Measurements from ENCODE around the gene TOMM6.
A peak's percentile ranks its signal among the peaks of the same experiment; 100 is the strongest.

DNA sequence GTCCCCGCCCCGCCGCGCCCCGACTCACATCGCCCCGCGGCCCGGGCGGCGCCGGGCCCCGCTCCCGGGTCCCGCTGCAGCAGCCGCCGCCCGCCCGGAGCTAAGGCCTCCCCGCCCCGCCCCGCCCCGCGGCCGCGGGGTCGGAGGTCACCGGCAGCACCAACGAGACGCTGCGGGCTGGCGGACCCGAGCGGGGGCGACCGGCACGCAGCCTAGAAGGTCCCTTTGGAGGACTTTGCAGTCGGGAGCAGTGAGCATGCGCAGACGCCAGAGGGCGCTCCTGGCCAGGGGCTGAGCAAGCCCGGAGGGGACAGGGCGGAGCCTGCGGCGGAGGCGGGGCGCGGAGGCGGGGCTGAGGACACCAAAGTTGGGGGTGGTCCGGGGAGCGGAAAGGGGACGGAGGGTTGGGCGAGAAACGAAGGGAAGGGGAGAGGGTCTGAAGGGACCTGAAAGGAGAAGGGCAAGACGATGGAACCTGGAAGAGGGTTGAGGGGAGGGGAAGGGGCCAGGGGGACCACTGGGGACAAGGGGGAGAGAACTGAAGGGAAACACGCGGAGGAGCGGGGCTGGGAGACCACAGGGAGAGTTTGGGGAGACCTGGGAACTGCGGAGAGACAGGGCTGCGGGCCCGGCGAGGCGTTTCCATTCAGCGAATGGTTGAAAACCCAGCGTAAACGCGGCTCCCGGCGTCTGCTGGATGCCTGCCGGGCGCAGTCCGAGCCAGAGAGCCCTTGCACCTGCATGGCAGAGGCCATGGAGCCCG, 7.5 kb upstream of the TOMM6 start, which contains the start of gene FRS3:
- TF ChIP-seq CTCF (IDR thresholded peaks at IDR 0.05) (peak; percentile 86), YY1 (IDR thresholded peaks at IDR 0.05; ENCODE audit: low read depth) (no peak), EP300 (IDR thresholded peaks at IDR 0.05; ENCODE audit: borderline replicate concordance in 1 of 2, low read depth in 1 of 2, low read length in 1 of 2) (peak in 1 of 2 experiments; percentile 8; a peak in 2 of 4 replicates), FOSL2 (IDR thresholded peaks at IDR 0.05; ENCODE audit: borderline replicate concordance, low read depth) (no peak), RCOR1 (IDR thresholded peaks at IDR 0.05; ENCODE audit: low read length) (peak; percentile 75), GATA2 (CRISPR knock-in tag; IDR thresholded peaks at IDR 0.05) (no peak), JUND (IDR thresholded peaks at IDR 0.05) (no peak), POLR2AphosphoS5 (IDR thresholded peaks at IDR 0.05; ENCODE audit: low read depth, low read length) (no peak; the same call in 1 of the 2 replicates), FOXM1 (IDR thresholded peaks at IDR 0.05; ENCODE audit: low read depth) (no peak), TCF12 (IDR thresholded peaks at IDR 0.05) (no peak)

Data from SK-N-SH (cell line).